PFSK-1 (cell line): ENCODE results near the gene PCBP3.

Source experiments
- POLR2AphosphoS5 ChIP-seq: IDR thresholded peaks from 2 replicates; pipeline ENCODE4 v1.6.1; 2012; ENCODE audit warnings: low read depth, mild to moderate bottlenecking, control low read depth, low read length, moderate library complexity
- SIN3A ChIP-seq: IDR thresholded peaks from 2 replicates; pipeline ENCODE4 v1.6.1; 2012; ENCODE audit warnings: mild to moderate bottlenecking, low read length, moderate library complexity, borderline replicate concordance; ENCODE audit not compliant: insufficient read depth
- TAF1 ChIP-seq: IDR thresholded peaks from 2 replicates; pipeline ENCODE4 v1.6.1; 2012; ENCODE audit warnings: low read length, control low read depth, borderline replicate concordance; ENCODE audit not compliant: insufficient read depth
- TF ChIP-seq, protein P1 (sequence below), 2 experiments: IDR thresholded peaks; 2 replicates each; pipeline versions ENCODE4 v1.6.1 to v1.8.0; 2011 to 2012; ENCODE audit warnings: low read depth in 2 of 2, low read length in 2 of 2, control low read depth in 1 of 2, inconsistent platforms in 1 of 2, mild to moderate bottlenecking in 1 of 2, moderate library complexity in 1 of 2; ENCODE audit not compliant: insufficient read depth in 1 of 2

DNA sequence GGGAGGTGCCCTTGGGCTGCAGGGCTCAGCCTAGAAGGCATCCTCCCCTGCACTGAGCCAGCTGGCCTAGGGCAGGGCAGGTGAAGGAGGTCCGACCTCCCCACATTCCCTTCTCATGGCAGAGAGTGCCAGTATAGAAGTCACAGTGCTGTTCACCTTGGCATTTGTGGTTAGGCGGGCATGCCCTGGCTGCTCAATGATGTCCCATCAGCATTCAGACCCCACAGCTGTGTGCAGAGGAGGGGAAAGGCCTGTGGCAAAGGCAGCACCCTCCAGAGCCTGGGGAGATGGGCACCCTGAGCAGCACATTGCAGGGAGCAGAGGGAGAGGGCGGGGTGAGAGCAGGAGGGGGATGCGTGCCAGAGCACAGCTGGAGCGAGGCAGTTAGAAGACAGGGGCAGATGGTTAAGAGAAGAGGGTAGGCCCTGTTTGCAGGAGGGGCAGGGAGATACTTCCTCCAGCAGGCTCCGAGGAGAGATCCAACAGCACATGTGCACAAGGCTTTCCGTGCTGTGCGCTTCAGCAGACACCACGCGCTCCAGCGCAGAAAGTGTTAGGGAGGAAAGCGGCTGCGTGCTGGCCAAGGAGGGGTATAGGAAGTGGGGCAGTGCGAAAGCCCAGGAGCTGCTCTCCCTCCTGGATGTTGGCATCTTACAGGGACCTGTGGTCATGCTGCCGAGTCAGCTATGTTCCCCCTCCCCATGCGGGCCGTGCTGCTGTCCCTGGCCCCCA, 294.4 kb downstream of the PCBP3 start:
- TF ChIP-seq, protein P1, sequence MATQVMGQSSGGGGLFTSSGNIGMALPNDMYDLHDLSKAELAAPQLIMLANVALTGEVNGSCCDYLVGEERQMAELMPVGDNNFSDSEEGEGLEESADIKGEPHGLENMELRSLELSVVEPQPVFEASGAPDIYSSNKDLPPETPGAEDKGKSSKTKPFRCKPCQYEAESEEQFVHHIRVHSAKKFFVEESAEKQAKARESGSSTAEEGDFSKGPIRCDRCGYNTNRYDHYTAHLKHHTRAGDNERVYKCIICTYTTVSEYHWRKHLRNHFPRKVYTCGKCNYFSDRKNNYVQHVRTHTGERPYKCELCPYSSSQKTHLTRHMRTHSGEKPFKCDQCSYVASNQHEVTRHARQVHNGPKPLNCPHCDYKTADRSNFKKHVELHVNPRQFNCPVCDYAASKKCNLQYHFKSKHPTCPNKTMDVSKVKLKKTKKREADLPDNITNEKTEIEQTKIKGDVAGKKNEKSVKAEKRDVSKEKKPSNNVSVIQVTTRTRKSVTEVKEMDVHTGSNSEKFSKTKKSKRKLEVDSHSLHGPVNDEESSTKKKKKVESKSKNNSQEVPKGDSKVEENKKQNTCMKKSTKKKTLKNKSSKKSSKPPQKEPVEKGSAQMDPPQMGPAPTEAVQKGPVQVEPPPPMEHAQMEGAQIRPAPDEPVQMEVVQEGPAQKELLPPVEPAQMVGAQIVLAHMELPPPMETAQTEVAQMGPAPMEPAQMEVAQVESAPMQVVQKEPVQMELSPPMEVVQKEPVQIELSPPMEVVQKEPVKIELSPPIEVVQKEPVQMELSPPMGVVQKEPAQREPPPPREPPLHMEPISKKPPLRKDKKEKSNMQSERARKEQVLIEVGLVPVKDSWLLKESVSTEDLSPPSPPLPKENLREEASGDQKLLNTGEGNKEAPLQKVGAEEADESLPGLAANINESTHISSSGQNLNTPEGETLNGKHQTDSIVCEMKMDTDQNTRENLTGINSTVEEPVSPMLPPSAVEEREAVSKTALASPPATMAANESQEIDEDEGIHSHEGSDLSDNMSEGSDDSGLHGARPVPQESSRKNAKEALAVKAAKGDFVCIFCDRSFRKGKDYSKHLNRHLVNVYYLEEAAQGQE (IDR thresholded peaks at IDR 0.05; ENCODE audit: insufficient read depth in 1 of 2, low read depth in 2 of 2, low read length in 2 of 2), result no peak
- TF ChIP-seq POLR2AphosphoS5, result no peak
- TF ChIP-seq TAF1, result no peak
- no peak for TF ChIP-seq SIN3A
